Stimulated activated memory B cell treated with anti-CD40 and anti-IgM and Interleukin-4, amounts not matched to agents 10 μg/mL and 1 μg/mL and 100 μg/mL, for 72 hours (primary cell): Measurements from ENCODE around the gene GALNT2.
A peak's percentile ranks its signal among the peaks of the same experiment; 100 is the strongest.

Experiments
- ATAC-seq: fragments of 150-1000 bp; cut with Tn5 transposase; 2 replicates; pipeline ENCODE4 v1.10.0; 2021
- H3K27ac Mint-ChIP-seq: one replicate; pipeline ENCODE4 v1.8.0; 2022; ENCODE audit warnings: mild to moderate bottlenecking, mixed read lengths
- H3K27me3 Mint-ChIP-seq: one replicate; pipeline ENCODE4 v1.8.0; 2022; ENCODE audit warnings: mixed read lengths
- H3K36me3 Mint-ChIP-seq: one replicate; pipeline ENCODE4 v1.8.0; 2022; ENCODE audit warnings: mixed read lengths
- H3K4me1 Mint-ChIP-seq: one replicate; pipeline ENCODE4 v1.8.0; 2022; ENCODE audit warnings: mixed read lengths
- H3K4me3 Mint-ChIP-seq: one replicate; pipeline ENCODE4 v1.8.0; 2022; ENCODE audit warnings: mild to moderate bottlenecking, moderate library complexity, mixed read lengths
- H3K9me3 Mint-ChIP-seq: one replicate; pipeline ENCODE4 v1.8.0; 2022; ENCODE audit warnings: mixed read lengths

GALNT2 gene

DNA sequence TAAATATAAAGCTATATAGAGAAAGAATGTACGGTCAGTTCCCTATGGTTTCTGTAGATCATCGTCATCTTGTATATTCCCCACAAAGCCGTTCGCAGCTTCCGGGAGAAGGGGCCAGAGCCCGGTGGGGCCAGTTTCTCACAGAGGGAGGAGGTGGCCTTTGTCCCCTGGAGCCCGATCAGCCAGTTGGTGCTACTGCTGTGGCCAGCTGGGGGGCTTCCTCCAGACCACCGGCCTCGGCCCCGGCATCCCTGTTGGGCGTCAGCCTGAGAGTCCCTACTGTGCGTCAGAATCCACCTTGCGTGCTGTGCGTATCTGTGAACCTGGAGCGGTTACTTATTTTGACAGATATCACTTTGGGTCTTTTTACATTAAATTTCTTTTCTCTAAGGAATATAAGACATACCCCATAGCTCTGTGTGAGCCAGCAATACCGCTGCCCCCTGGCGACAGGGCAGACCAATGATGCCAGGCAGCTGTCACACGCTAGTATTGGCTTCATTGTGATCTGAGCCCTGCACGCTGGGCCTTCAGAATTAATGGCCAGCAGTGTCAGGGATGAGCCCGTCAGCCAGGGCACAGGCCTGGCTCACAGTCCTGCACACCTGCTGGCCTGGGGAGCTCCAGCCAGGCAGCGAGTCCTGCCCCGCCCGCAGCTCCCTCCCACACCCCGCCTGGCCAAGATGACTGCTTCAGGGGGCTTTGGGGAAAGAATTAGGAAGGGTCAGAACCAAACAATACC is 213.2 kb downstream of the GALNT2 start:
- H3K27me3 Mint-ChIP-seq: no peaks in the 10 kb centered on the region
- H3K27ac Mint-ChIP-seq: peak overlapping the region; percentile 57
- no peak for ATAC-seq
- H3K9me3 Mint-ChIP-seq: no peaks in the 10 kb centered on the region
- no peak overlapping the region for H3K4me3 Mint-ChIP-seq
- peaks cover 53% of the 10 kb centered on the region for H3K4me1 Mint-ChIP-seq
- peaks cover 62% of the 10 kb centered on the region for H3K36me3 Mint-ChIP-seq

DNA sequence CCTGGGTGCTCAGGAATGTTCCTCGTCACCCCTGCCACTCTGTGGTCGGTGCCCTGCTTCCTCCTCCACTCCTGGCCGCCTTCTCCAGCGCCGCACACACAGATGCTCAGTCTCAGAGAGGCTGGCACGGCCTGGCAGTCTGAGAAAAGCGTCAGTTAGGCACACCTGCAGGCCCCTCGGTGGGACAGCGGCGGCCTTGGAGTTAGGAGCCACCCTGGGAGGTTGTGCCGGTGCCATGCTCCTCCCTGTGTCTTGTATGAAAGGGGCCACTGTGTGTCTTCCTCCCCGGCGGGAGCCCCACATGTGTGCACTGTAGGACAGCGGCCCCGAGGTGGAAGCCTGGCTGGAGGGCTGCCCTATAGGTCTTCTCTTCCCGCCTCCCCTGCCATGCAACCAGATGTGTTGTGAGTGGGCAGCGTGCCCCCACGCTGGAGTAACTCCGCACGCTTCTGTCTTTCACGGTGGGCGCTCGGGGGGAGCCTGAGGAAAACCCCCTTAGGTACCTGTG is 213.9 kb downstream of the GALNT2 start:
- no peak for ATAC-seq
- no peak overlapping the region for H3K27ac Mint-ChIP-seq
- no peaks in the 10 kb centered on the region for H3K9me3 Mint-ChIP-seq
- H3K36me3 Mint-ChIP-seq: peaks cover 62% of the 10 kb centered on the region
- no peak overlapping the region for H3K4me3 Mint-ChIP-seq
- no peaks in the 10 kb centered on the region for H3K27me3 Mint-ChIP-seq
- H3K4me1 Mint-ChIP-seq: peaks cover 53% of the 10 kb centered on the region

DNA sequence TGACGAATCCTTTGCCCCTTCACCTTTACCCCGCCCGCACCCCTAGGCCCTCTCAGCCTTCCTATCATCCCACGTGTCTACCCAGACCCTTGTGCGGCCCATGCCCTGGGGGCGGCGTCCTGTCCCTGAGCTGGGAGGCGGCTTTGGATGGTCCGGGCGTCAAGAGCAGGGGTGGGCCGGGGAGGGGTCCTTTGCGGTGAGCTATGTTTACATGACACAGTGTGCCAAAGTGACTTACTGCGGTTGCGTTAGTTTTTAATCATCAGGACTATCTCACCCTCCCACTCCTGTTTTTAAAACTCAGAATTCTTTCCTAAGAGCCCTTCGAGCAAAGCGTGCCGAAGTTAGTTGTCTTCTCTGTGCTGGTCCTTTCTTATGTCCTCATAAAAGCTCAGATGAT is 214.5 kb downstream of the GALNT2 start:
- Mint-ChIP-seq H3K9me3 (no peaks in the 10 kb centered on the region), H3K4me1 (peaks cover 48% of the 10 kb centered on the region), H3K27ac (no peak overlapping the region), H3K36me3 (peaks cover 59% of the 10 kb centered on the region), H3K4me3 (no peak overlapping the region), H3K27me3 (no peaks in the 10 kb centered on the region)
- ATAC-seq: no peak

DNA sequence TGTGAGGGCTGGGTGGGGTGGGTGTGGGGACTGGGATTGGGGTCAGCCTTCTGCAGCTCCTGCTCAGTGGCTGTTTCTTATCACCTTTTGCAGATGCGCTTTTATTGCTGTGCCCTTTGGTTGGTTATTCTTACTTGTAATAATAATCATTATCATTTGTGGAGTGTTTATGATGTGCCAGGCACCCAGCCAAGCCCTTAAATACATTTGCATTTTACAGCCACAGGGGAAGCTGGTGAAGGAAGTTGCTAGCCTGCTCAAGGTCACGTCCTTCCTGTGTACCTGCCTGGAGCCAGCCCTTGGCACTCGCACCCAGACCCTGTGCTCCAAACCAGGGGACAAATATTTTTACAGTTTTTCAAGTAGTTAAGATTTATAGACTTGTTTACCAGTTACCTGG is 215.1 kb downstream of the GALNT2 start:
- Mint-ChIP-seq H3K27ac (peak overlapping the region; percentile 56), H3K4me1 (peaks cover 42% of the 10 kb centered on the region), H3K36me3 (peaks cover 53% of the 10 kb centered on the region), H3K9me3 (no peaks in the 10 kb centered on the region), H3K27me3 (no peaks in the 10 kb centered on the region), H3K4me3 (no peak overlapping the region)
- peak; percentile 69 for ATAC-seq

DNA sequence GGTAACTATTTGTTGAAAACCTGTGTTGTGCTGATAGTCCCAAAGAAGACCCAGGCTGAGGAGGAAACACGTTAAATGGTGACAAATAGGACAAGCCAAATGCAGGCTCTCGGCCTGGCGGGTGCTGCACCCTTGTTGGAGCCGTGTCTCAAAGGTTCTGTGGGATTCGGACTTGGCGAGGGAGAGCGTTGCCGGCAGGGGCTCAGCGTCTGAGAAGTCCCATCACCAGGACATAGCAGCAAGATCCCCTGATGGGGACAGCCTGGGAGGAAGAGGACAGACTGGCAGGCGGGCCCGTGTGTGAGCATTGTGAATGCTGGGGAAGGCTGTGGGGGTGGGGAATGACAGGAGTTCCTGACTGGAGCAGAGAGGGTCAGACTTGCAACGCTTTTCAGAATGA is 216.6 kb downstream of the GALNT2 start:
- ATAC-seq: no peak
- no peak overlapping the region for H3K4me3 Mint-ChIP-seq
- H3K36me3 Mint-ChIP-seq: peaks cover 39% of the 10 kb centered on the region
- H3K9me3 Mint-ChIP-seq: no peaks in the 10 kb centered on the region
- peak overlapping the region; percentile 6 for H3K27ac Mint-ChIP-seq
- H3K4me1 Mint-ChIP-seq: peaks cover 31% of the 10 kb centered on the region
- H3K27me3 Mint-ChIP-seq: no peaks in the 10 kb centered on the region

DNA sequence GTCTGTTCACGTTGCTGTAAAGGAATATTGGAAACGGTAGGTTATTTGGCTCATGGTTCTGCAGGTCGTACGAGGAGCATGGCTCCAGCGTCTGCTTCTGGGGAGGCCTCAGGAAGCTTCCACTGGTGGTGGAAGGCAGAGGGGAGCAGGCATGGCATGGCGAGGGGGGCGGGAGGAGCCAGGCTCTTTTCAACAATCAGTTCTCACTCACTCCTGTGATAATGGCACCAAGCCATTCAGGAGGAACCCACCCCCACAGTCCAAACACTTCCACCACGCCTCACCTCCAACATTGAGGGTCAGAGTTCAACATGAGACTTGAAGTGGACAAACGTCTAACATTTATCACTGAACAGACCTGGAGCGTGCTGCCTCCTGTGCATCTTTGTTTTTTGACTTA is 217.9 kb downstream of the GALNT2 start:
- H3K9me3 Mint-ChIP-seq: no peaks in the 10 kb centered on the region
- no peak overlapping the region for H3K27ac Mint-ChIP-seq
- H3K36me3 Mint-ChIP-seq: peaks cover 27% of the 10 kb centered on the region
- no peak for ATAC-seq
- H3K4me1 Mint-ChIP-seq: peaks cover 40% of the 10 kb centered on the region
- no peak overlapping the region for H3K4me3 Mint-ChIP-seq
- H3K27me3 Mint-ChIP-seq: no peaks in the 10 kb centered on the region

DNA sequence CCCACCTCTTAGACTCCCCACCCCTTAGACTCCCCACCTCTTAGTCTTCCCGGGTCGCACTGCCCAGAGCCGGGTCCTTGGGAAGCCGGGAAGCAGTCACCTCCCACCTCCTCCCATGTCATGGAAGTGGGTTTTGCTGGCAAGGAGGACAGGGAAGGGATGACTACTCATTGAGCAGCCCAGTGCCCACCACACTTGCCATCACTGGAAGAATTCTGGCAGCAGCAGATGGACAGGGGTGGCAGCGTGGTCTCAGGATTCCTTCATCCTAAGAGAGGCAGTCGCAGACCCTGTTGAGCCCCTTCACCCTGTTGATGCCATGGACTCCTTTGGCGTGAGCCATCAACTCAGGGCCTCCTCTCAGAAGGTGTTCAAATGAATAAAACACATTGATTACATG is 218.3 kb downstream of the GALNT2 start:
- peaks cover 22% of the 10 kb centered on the region for H3K36me3 Mint-ChIP-seq
- H3K4me1 Mint-ChIP-seq: peaks cover 40% of the 10 kb centered on the region
- H3K4me3 Mint-ChIP-seq: no peak overlapping the region
- no peak overlapping the region for H3K27ac Mint-ChIP-seq
- ATAC-seq: no peak
- no peaks in the 10 kb centered on the region for H3K9me3 Mint-ChIP-seq
- H3K27me3 Mint-ChIP-seq: no peaks in the 10 kb centered on the region

DNA sequence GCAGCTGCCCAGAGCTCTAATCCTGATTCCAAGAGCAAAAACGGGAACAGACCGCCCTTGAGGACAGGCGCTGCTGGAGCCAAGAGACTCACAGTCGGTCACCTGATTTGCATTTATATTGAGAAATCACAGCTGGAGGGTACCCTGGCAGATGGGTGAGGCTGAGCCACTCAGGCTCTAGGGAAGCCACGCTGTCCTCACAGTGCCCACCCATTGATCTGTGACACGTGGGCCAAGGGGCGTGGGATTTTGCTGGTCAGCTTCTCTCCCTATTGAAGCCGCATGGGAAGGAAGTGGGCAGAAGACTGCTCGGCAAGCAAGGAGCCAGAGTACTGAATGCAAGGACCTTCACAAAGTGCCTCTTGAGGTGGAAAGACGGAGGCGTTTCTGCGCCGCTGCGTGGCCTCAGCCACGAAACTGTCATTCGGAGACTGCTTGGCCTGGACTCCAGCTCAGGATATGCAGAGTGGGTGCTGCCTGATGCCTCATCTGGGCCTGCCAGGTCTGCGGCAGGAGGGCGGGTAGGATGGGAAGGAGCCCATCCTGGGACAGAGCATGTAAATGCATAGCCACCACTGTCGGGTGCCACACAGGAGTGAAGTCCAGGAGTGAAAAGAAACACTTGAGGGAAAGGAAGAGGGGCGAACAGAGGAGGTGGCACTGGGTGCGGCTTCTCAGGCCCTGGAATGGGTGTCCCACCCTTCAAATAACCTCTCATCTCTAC is 219.3 kb downstream of the GALNT2 start:
- no peak overlapping the region for H3K27ac Mint-ChIP-seq
- H3K4me1 Mint-ChIP-seq: peaks cover 39% of the 10 kb centered on the region
- H3K36me3 Mint-ChIP-seq: peaks cover 15% of the 10 kb centered on the region

DNA sequence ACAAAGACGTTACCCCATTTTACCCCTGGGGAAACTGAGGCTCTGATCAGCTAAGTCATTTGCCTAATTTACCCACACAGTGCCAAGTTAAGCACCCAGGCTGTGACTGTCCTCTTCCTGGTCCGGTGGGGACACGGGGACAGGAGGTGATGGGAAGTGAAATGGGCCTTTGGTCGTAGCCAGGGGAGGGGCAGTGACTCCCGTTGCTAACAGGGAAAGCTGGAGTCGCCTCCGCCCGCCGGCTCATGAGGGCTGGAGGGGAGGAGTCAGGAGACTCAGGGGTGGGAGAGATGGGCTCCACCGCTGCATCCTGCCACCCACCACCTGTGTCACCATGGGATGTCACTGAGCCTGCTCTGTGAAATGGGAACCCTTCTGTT is 219.8 kb downstream of the GALNT2 start:
- no peak overlapping the region for H3K4me3 Mint-ChIP-seq
- no peak overlapping the region for H3K27ac Mint-ChIP-seq
- no peaks in the 10 kb centered on the region for H3K27me3 Mint-ChIP-seq
- H3K4me1 Mint-ChIP-seq: peaks cover 39% of the 10 kb centered on the region
- peaks cover 14% of the 10 kb centered on the region for H3K36me3 Mint-ChIP-seq
- no peak for ATAC-seq
- H3K9me3 Mint-ChIP-seq: no peaks in the 10 kb centered on the region

More for the DNA sequence above, 219.3 kb downstream of the GALNT2 start:
- H3K9me3 Mint-ChIP-seq: no peaks in the 10 kb centered on the region
- H3K4me3 Mint-ChIP-seq: no peak overlapping the region
- ATAC-seq: no peak
- no peaks in the 10 kb centered on the region for H3K27me3 Mint-ChIP-seq

DNA sequence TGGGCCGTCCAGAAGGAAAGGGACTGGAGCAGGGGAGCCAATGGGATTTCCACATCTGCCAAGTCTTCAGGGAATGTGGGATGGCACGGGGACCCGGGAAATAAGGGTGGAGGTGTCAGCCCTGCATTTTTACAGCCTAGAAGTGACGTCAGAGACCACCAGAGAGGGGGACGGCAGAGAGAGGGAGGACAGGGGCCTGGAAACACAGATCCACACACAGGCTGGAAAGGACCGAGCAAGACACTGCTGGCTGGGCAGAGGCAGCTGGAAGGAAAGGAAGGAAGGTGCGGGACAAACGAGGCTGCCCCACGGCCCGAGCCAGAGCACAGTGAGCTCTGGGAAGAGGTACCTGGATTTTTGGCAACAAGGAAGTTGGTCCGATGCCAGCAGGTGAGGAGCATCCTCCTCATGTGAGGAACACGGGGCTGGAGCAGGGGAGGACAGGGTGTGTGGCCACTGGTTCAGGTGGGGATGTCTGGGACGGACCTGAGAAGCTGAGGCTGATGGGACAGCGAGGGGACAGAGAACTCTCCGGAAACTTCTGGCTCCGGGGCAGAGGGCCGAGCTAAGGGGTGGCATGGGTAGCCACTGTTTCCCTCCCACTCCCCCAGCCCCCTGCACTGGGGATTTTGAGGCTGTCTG is 220.8 kb downstream of the GALNT2 start:
- H3K27me3 Mint-ChIP-seq: no peaks in the 10 kb centered on the region
- H3K27ac Mint-ChIP-seq: no peak overlapping the region
- no peak for ATAC-seq
- H3K4me1 Mint-ChIP-seq: peaks cover 41% of the 10 kb centered on the region
- H3K4me3 Mint-ChIP-seq: no peak overlapping the region
- H3K36me3 Mint-ChIP-seq: peaks cover 9% of the 10 kb centered on the region
- no peaks in the 10 kb centered on the region for H3K9me3 Mint-ChIP-seq

DNA sequence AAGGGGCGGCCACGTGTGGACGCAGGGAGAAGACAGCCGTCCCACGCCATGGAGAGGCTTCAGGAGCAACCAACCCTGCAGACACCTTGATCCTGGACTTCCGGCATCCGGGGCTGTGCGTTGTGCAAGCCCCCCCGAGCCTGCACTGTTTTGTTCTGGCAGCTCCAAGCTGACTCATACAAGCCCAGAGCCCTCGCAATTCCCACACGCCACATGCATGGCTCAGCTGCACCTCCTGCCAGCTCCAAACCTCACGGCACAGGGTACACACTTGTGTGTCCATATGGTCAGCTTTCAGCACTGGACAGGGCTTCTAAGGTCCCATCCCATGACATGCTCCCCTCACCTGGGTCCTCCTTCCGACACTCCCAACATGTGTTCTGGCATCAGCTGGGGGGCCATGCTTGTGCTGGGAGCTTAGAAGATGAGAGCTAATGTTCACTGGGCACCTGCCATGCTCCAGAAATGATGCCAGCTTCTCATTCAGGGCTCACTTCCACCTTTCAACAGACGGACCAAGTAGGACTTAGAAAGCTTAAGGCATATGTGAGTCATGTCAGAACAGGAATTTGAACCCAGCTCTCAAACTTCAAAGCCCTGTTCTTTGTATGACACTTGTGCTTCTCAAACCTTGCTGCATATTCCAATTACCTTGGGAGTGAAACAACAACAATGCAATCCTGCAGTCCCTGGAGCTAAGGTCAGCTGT is 221.8 kb downstream of the GALNT2 start:
- Mint-ChIP-seq H3K36me3 (peaks cover 9% of the 10 kb centered on the region), H3K9me3 (no peaks in the 10 kb centered on the region), H3K27ac (no peak overlapping the region), H3K27me3 (no peaks in the 10 kb centered on the region), H3K4me3 (no peak overlapping the region), H3K4me1 (peaks cover 42% of the 10 kb centered on the region)
- ATAC-seq: no peak

DNA sequence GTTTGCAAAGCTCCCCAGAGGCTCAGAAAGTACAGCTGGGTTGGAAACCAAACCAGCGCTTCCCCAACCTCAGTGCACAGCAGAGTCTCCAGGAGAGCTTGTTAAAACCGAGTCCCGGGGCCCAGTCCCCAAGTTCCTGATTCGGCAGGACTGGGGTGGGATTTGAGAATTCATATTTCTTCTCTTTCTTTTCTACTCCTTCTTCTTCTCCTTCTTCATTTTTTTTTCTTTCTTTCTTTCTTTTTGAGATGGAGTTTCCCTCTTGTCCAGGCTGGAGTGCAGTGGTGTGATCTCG is 222.3 kb downstream of the GALNT2 start:
- no peak overlapping the region for H3K27ac Mint-ChIP-seq
- no peaks in the 10 kb centered on the region for H3K27me3 Mint-ChIP-seq
- no peak for ATAC-seq
- H3K4me3 Mint-ChIP-seq: no peak overlapping the region
- H3K36me3 Mint-ChIP-seq: peaks cover 8% of the 10 kb centered on the region
- H3K9me3 Mint-ChIP-seq: no peaks in the 10 kb centered on the region
- peaks cover 42% of the 10 kb centered on the region for H3K4me1 Mint-ChIP-seq

DNA sequence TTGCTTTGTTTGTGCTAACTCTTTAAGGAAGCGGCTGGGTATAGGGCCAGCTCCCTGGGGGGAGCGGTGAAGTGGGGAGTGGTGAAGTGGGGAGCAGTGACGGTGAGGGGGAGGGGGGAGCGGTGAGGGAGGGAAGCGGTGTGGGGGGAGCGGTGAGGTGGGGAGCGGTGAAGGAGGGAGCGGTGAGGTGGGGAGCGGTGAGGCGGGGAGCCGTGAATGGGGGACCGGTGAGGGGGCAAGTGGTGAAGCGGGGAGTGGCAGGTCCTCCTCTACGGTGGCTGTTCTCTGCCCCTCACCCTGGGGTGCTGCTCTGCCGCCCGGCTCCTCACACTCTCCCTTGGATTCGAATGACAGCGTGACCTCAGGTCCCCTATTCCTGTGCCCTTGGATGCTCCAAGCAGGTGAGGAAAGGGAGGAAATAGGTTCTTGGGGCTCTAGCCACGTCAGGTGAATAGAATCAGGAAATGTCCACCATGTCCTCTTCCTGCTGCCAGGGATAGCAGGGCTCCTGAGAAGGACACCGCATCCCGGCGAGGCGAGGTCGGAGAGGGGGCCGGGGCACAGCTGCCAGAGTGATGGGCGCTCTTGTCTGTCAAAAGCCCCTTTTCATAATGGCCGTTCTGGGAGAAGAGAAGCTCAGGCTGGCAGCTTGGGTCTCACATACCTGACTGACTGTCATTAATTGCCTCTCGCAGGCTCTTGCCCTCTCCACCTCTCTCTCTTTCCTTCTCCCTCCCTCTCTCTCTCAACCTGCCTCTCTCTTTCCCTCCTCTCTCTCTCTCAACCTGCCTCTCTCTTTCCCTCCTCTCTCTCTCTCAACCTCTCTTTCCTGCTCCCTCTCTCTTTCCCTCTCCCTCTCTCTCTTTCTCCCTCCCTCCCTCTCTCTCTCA is 224.9 kb downstream of the GALNT2 start:
- H3K4me1 Mint-ChIP-seq: peaks cover 42% of the 10 kb centered on the region
- H3K27ac Mint-ChIP-seq: peak overlapping the region; percentile 68
- H3K27me3 Mint-ChIP-seq: no peaks in the 10 kb centered on the region
- H3K36me3 Mint-ChIP-seq: no peaks in the 10 kb centered on the region
- H3K9me3 Mint-ChIP-seq: no peaks in the 10 kb centered on the region
- ATAC-seq: peak; percentile 77
- H3K4me3 Mint-ChIP-seq: peak overlapping the region; percentile 73

DNA sequence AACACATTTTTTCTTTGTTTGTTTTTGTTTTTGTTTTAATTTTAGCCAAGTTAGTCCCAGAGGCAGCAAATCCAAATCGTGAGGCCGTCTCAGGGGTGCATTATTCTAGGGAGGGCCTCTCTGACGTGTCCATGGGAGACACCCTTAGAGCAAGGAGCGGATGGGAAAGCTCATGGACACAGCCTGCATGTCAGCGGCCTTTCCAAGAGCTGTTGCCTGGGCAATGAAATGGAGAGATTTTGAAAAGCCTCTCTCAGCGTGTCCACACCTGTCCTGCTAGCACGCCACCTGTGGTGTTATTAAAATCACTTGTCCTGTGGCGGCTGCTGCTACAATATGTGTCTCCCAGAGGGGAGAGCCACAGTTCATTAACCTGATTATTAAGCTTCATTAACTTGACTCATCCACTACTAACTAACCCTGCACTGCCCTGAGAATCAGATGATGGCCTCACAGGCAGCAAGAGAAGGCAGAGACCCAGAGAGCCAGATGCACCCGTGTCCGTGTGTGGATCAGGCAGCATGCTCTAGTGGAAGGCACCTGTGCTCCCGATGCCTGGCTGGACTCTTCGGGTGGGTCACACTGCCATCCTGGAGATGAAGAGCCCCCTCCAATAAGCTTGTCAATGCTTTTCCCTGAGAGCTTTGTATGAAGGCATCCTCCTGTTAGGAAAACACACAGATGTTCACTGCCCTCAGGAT is 225.8 kb downstream of the GALNT2 start:
- Mint-ChIP-seq H3K4me3 (peak overlapping the region; percentile 21), H3K4me1 (peaks cover 42% of the 10 kb centered on the region), H3K36me3 (no peaks in the 10 kb centered on the region), H3K27ac (peak overlapping the region; percentile 68), H3K27me3 (no peaks in the 10 kb centered on the region), H3K9me3 (no peaks in the 10 kb centered on the region)
- no peak for ATAC-seq
